ENCODE results near the gene KRT39. TPM values are rescaled to one million over a fixed set of nuclear protein-coding genes. Genes with fewer than 3 reads are reported as not detected.

KRT39 gene
- total RNA-seq (2021), result not detected in 3 replicates
- Bru-seq, nascent RNA, result not detected
- long read RNA-seq, experiment 1, result 0 reads
- long read RNA-seq, experiment 2, result 0 reads
- long read RNA-seq, experiment 3, result 0 reads

DNA sequence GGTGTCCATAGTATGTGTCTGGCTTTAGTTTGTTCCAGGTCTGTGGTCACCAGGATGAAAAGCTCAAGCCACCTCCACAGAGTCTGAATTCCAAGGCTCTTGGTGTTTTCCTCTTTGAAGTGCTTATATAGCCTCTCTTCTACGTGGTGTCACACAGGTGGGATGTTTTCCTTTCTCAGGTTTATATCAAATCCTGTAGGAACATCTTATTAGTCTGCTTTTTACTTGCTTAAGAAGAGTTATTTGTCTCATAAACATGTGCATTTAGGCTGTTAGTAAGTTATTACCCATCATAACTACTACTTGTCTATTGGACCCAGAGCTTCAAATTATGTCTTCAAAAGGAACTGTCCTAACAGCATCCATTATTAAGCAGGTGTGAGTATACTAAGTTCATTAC is at the start of gene KRT39:
TSS of gene KRT39 (minus strand) at position 101 of the 400 bp plus-strand sequence. CDS start at position 9, 92 bp downstream.
- Mint-ChIP-seq H3K4me1 (no peaks in the 10 kb centered on the region), H3K27me3 (ENCODE audit: low read depth) (no peaks in the 10 kb centered on the region), H3K9me3 (peaks cover 11% of the 10 kb centered on the region), H3K4me3 (no peak within 1 kb of the TSS), H3K27ac (no peak within 1 kb of the TSS), H3K36me3 (no peaks in the 10 kb centered on the region)
- ChIA-PET POLR2A (no interaction called here), CTCF (interaction anchor here (0.9 kb wide), 1 partner anchor 356 kb away, joined by 3 read pairs; no protein-coding TSS in a partner anchor)
- no peak for TF ChIP-seq TP53 (CRISPR knock-in tag; IDR thresholded peaks at IDR 0.05)
- TF ChIP-seq, protein P1, sequence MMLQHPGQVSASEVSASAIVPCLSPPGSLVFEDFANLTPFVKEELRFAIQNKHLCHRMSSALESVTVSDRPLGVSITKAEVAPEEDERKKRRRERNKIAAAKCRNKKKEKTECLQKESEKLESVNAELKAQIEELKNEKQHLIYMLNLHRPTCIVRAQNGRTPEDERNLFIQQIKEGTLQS (CRISPR knock-in tag; conservative IDR thresholded peaks at IDR 0.05), result no peak
- TF ChIP-seq SMAD4 (CRISPR knock-in tag; IDR thresholded peaks at IDR 0.05), result no peak
- TF ChIP-seq ERG (CRISPR knock-in tag; IDR thresholded peaks at IDR 0.05), result no peak
- TF ChIP-seq AFF4 (CRISPR knock-in tag; IDR thresholded peaks at IDR 0.05; ENCODE audit: borderline replicate concordance), result no peak
- no peak for TF ChIP-seq FOXP1 (CRISPR knock-in tag; IDR thresholded peaks at IDR 0.05; ENCODE audit: borderline replicate concordance)
- no peak for TF ChIP-seq GRHL2 (CRISPR knock-in tag; IDR thresholded peaks at IDR 0.05; ENCODE audit: insufficient replicate concordance, severe bottlenecking)
- TF ChIP-seq, protein P2, sequence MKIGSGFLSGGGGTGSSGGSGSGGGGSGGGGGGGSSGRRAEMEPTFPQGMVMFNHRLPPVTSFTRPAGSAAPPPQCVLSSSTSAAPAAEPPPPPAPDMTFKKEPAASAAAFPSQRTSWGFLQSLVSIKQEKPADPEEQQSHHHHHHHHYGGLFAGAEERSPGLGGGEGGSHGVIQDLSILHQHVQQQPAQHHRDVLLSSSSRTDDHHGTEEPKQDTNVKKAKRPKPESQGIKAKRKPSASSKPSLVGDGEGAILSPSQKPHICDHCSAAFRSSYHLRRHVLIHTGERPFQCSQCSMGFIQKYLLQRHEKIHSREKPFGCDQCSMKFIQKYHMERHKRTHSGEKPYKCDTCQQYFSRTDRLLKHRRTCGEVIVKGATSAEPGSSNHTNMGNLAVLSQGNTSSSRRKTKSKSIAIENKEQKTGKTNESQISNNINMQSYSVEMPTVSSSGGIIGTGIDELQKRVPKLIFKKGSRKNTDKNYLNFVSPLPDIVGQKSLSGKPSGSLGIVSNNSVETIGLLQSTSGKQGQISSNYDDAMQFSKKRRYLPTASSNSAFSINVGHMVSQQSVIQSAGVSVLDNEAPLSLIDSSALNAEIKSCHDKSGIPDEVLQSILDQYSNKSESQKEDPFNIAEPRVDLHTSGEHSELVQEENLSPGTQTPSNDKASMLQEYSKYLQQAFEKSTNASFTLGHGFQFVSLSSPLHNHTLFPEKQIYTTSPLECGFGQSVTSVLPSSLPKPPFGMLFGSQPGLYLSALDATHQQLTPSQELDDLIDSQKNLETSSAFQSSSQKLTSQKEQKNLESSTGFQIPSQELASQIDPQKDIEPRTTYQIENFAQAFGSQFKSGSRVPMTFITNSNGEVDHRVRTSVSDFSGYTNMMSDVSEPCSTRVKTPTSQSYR (CRISPR knock-in tag; IDR thresholded peaks at IDR 0.05), result no peak
- no peak for TF ChIP-seq IRF2 (CRISPR knock-in tag; IDR thresholded peaks at IDR 0.05; ENCODE audit: borderline replicate concordance, low read depth)
- TF ChIP-seq ZNF219 (CRISPR knock-in tag; IDR thresholded peaks at IDR 0.05; ENCODE audit: borderline replicate concordance), result no peak
- TF ChIP-seq, protein P3, sequence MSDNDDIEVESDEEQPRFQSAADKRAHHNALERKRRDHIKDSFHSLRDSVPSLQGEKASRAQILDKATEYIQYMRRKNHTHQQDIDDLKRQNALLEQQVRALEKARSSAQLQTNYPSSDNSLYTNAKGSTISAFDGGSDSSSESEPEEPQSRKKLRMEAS (CRISPR knock-in tag; IDR thresholded peaks at IDR 0.05), result no peak
- no peak for TF ChIP-seq ELF4 (CRISPR knock-in tag; IDR thresholded peaks at IDR 0.05; ENCODE audit: low read depth)
- TF ChIP-seq FOXJ3 (CRISPR knock-in tag; IDR thresholded peaks at IDR 0.05; ENCODE audit: borderline replicate concordance), result no peak
- TF ChIP-seq GTF2I (CRISPR knock-in tag; conservative IDR thresholded peaks at IDR 0.05), result no peak
- ATAC-seq, result no peak
- no peak for DNase-seq (ENCODE audit: low spot score)

DNA sequence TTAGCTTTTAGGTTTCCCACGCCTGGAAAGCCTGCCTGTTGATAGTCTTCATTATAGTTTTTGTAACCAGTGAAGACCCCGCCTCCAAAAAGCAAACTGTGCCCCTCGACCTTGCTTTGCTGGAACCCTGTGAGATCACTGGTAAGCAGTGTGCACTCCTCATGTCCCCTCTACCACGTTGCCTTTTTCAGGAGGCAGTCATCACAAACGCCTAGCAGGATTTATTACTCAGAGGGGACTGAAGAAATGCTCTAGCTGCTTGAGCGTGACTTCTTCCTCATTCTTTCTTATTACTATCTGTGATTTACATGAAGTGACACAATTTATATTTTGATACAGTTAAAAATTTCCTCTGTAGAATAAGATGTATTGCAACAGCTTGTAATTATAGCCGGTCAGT is 48.7 kb upstream of the KRT39 start:
- Mint-ChIP-seq H3K9me3 (no peaks in the 10 kb centered on the region), H3K27ac (no peak overlapping the region), H3K36me3 (no peaks in the 10 kb centered on the region), H3K4me3 (no peak overlapping the region), H3K4me1 (no peaks in the 10 kb centered on the region), H3K27me3 (ENCODE audit: low read depth) (no peaks in the 10 kb centered on the region)
- ATAC-seq (no peak), DNase-seq (ENCODE audit: low spot score) (no peak)
- CTCF ChIA-PET, result no interaction called here
- TF ChIP-seq JUN (CRISPR knock-in tag; IDR thresholded peaks at IDR 0.05), result no peak
- TF ChIP-seq, protein P4, sequence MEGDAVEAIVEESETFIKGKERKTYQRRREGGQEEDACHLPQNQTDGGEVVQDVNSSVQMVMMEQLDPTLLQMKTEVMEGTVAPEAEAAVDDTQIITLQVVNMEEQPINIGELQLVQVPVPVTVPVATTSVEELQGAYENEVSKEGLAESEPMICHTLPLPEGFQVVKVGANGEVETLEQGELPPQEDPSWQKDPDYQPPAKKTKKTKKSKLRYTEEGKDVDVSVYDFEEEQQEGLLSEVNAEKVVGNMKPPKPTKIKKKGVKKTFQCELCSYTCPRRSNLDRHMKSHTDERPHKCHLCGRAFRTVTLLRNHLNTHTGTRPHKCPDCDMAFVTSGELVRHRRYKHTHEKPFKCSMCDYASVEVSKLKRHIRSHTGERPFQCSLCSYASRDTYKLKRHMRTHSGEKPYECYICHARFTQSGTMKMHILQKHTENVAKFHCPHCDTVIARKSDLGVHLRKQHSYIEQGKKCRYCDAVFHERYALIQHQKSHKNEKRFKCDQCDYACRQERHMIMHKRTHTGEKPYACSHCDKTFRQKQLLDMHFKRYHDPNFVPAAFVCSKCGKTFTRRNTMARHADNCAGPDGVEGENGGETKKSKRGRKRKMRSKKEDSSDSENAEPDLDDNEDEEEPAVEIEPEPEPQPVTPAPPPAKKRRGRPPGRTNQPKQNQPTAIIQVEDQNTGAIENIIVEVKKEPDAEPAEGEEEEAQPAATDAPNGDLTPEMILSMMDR (IDR thresholded peaks at IDR 0.05), result no peak
- TF ChIP-seq, protein P5, sequence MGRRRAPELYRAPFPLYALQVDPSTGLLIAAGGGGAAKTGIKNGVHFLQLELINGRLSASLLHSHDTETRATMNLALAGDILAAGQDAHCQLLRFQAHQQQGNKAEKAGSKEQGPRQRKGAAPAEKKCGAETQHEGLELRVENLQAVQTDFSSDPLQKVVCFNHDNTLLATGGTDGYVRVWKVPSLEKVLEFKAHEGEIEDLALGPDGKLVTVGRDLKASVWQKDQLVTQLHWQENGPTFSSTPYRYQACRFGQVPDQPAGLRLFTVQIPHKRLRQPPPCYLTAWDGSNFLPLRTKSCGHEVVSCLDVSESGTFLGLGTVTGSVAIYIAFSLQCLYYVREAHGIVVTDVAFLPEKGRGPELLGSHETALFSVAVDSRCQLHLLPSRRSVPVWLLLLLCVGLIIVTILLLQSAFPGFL (CRISPR knock-in tag; IDR thresholded peaks at IDR 0.05; ENCODE audit: borderline replicate concordance), result no peak
- TF ChIP-seq ZNF396 (CRISPR knock-in tag; IDR thresholded peaks at IDR 0.05; ENCODE audit: borderline replicate concordance), result no peak
- no peak for TF ChIP-seq NFYB (CRISPR knock-in tag; conservative IDR thresholded peaks at IDR 0.05; ENCODE audit: low read depth)
- TF ChIP-seq NFE2L1 (CRISPR knock-in tag; IDR thresholded peaks at IDR 0.05), result no peak
- POLR2A ChIA-PET, result no interaction called here
